ENCODE measurements around the gene YAP1.
"Not testable (repeated sequence)": the region's sequence is repeated elsewhere in the genome, so short reads cannot be mapped to it uniquely, and the experiment has no call there.

The YAP1 gene

DNA sequence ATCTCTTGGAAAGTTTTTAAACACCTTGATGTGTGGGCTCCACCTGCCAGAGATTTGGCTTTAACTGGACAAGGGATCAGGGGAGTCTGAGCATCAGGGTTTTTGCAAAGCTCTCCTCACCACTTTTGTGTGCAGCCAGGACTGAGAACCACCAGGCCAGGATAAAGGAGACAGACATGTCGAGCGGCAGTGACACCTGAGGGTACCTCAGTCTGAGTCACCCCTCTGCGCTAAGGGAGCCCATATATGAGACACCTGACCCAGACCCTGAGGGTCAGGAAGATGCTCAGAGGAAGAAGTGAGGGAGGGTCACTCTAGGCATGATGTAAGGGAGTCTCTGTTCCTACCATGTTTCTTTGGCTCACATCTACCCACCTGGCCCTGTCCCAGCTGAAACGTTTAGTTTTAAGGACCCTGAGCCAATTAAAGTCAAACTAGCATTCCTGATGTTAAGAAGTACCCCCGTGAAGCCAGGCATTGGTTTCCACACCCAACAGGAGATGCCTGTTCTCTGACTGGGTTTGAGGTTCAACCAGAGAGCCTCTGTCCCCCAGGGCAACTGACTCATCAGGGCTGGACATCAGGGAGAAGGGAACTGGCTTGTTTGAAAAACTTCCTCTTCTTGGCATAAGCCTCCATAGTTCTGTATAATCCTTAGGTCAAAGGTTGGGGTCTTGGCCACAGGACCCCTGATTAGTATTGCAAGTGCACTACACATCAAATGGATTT lies 134.6 kb downstream of the YAP1 start:
- DNase-seq, result no peak

GRCh38 chr11:102251423-102251822 lies 141.2 kb downstream of the YAP1 start:
- DNase-seq, result no peak

- no peak for DNase-seq
Observed at GRCh38 chr11:102252339-102252891, 142.2 kb downstream of the YAP1 start.

- no peak for DNase-seq
Observed at GRCh38 chr11:102253020-102253715, 142.9 kb downstream of the YAP1 start.

DNA sequence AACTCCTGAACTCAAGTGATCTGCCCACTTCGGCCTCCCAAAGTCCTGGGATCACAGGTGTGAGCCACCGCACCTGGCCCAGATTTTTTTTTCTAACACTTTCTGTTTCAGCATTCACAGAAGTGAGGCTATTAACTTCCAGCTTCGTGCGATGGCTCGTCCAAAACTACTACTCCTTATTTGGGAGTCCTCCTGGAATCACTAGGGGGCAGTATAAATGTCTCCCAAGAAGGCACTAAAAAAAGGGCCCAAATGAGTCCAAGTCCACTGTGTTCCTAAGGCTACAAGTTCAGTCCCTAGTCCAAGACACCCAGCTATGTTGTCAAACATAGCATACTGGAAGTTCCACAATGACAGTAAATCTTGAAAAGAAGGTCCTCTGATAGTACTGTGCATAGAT lies 143.8 kb downstream of the YAP1 start:
- peak; percentile 17 for DNase-seq

DNA sequence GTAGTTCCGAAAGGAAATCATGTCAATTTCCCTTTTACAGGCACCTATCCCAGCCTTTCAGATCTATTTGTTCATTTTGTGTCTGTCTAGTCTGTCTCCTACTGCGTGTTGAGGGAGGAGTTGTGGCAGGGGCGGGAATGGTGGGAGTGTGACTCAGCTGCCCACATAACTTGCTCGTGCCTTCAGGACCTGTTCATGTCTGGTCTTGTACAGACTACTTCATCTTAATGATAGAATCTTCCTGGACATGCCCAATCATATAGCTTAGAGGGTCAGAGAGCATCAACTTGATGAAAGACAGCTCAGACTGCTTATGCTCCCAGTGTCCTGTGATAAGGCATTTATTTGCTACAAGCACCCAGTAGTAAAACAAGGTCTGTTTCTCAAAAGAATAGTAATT lies 146.0 kb downstream of the YAP1 start:
- no peak for DNase-seq

DNA sequence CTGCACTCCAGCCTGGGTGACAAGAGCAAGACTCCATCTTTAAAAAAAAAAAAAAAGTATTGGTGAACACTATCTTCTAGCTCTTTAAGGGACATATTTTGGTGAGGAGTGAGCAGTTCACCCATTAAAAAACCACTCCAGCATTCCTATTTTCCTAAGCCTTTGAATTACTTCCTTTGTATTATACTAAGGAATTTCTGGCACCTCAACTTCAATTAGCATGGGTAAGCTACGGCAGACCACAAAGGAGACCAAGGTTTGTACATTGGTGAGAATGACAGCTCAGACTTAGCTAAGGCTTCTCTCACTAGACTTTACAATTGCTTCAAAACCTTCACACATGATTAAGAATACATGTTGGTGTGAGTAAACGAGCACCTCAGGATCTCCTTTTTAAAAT lies 150.0 kb downstream of the YAP1 start:
- no peak for DNase-seq

GRCh38 chr11:102263379-102264003 lies 153.2 kb downstream of the YAP1 start:
- no peak for DNase-seq

- not testable (repeated sequence) for DNase-seq
Observed at GRCh38 chr11:102264704-102265103, 154.5 kb downstream of the YAP1 start.

GRCh38 chr11:102266099-102266498 lies 155.9 kb downstream of the YAP1 start:
- DNase-seq, result no peak

DNA sequence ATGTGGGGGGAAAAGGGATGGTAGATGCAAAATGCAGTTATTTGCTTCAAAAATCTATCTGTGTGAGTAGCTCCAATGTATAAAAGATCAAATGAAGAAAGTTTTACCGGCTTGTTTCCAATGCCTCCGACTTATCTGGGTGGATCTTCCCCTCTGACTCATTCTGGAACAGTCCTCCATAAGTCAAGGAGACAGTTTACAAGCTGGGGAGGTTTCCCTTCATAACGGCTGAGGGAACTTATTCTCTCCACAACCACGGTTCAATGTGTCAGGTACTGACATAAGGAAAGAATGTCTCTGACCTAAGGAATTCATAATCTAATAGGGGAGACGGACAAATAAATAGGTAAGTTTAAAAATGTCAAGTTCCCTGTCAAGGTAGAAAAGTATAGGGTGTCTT lies 157.4 kb downstream of the YAP1 start:
- DNase-seq, result no peak

GRCh38 chr11:102268083-102268984 lies 158.1 kb downstream of the YAP1 start:
- DNase-seq, result peak; percentile 89

- no peak for DNase-seq
Observed at GRCh38 chr11:102268985-102269470, 158.8 kb downstream of the YAP1 start.

DNA sequence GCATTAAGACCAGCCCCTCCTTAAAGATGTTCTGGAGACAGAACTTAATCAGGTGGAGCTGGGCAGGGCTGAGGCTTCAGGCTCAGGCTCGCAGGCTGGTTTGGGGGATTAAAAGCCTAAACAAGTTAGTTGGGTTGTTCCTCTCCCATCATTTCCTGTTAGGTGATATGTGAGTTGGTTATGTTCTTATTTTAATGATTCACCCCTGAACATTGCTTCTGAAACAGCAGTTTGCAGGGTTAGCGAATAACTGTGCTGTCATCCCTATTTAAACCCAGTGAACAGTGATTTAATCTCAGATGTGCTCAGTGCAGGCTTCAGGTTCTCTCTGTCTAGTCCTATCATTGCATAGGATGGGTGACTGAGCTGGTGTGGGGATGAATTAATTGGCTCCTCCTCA lies 159.7 kb downstream of the YAP1 start:
- no peak for DNase-seq

DNA sequence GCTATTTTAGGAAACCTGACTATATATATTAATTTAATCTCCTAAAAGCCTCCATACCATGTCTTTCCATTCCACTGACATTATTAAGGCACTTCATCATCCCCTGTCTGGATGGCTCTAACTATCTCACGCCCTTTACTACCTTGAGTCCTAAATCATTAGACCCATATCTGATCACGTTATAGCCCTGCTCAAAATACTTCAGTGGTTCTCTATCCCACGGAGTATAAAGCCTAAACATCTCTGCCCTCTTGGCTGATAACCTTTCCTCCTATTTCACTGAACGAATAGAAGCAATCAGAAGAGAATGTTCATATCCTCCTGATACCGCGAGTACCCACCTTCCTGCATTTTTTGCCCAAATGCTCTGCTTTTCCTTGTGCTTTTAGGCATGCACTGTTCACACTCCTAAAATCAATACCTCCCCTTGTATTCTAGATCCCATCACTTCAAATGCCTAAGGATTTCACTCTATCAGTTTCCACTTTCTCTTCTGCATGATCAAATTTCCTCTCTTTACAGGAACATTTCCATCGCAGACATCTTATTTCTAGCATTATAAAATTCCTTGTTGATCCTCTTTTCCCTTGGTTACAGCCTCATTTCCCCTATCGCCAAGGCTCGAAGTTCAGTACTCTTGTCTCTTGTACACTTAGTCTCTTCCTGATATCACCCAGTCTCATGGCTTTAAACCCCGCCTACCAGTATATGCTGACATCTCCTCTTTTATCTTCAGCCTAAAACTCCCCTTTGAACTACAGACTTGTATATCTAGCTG lies 162.0 kb downstream of the YAP1 start:
- DNase-seq, result no peak

- DNase-seq, result no peak
Observed at GRCh38 chr11:102274628-102275027, 164.4 kb downstream of the YAP1 start.

- no peak for DNase-seq
Observed at GRCh38 chr11:102276362-102276761, 166.1 kb downstream of the YAP1 start.

- DNase-seq, result no peak
Observed at GRCh38 chr11:102276783-102277182, 166.5 kb downstream of the YAP1 start.

- DNase-seq, result no peak
Observed at GRCh38 chr11:102279641-102280170, 169.5 kb downstream of the YAP1 start.

GRCh38 chr11:102280245-102280833 lies 170.1 kb downstream of the YAP1 start:
- no peak for DNase-seq
